ENCODE data around the gene TLN1. TPM values are rescaled to one million over a fixed set of nuclear protein-coding genes. Genes with fewer than 3 reads are reported as not detected.

TLN1 gene
- polyA plus RNA-seq, 3 donors, result 46.6 to 251 (median 93.0) TPM

DNA sequence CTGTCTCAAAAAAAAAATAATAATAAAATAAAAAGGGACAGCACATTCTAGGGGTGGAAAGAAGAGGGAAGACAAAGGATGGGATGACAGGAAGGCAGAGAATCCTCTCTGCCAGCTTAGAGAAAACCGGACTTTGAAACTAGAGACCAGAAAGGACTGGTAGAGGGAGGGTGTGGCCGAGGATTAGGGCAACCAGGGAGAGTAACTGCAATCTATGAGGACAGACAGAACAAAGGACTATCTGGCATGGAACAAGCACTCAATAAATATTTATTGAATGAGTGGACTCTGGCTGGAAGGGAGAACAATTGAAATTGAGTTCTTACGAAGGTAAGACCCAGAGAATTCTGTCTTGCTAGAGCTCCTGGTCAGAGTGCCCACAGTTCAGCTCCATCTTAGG, 14.6 kb upstream of the TLN1 start:
- H3K36me3 ChIP-seq (replicated peaks in 1 of 2; ENCODE audit: control insufficient read depth in 1 of 2, insufficient read depth in 2 of 2, low read length in 2 of 2), result peaks cover 32 to 43% of the 10 kb centered on the region in 2 donors
- Mint-ChIP-seq H3K4me3 (peak overlapping the region; percentile 49 to 95), H3K27me3 (ENCODE audit: low read depth in 3 of 3) (no peaks in the 10 kb centered on the region), H3K4me1 (peaks cover 59% of the 10 kb centered on the region), H3K36me3 (peaks cover 43 to 62% of the 10 kb centered on the region in 2 donors), H3K9me3 (no peaks in the 10 kb centered on the region), H3K27ac (peak overlapping the region in 2 of 7 donors; percentile 50 to 76)
- H3K27ac ChIP-seq (ENCODE audit: low read depth in 1 of 2, low read length in 2 of 2), result peak overlapping the region in 1 of 2 donors; percentile 80
- no peak for DNase-seq
- WGBS (ENCODE audit: insufficient coverage), result 100% methylated on average over 1 of the region's 3 CpGs
- H3K27me3 ChIP-seq (ENCODE audit: control insufficient read depth in 2 of 2, insufficient read depth in 2 of 2, low read length in 2 of 2), result no peaks in the 10 kb centered on the region
- intact Hi-C loops (cut with micrococcal nuclease), result loop anchor here in 1 of 2 donors (5.0 kb wide), 1 partner anchor 139 kb away; the partner anchor contains the start of gene TESK1
- H2AFZ ChIP-seq (ENCODE audit: insufficient read depth, low read depth, low read length, poor library complexity, severe bottlenecking), result no peak overlapping the region
- no peaks in the 10 kb centered on the region for H3K9me3 ChIP-seq (replicated peaks in 1 of 2; ENCODE audit: control insufficient read depth in 1 of 2, insufficient read depth in 1 of 2, low read length in 2 of 2)
- H3K79me2 ChIP-seq (ENCODE audit: insufficient read depth, low read length), result peaks cover 64% of the 10 kb centered on the region
- TF ChIP-seq, protein P1, sequence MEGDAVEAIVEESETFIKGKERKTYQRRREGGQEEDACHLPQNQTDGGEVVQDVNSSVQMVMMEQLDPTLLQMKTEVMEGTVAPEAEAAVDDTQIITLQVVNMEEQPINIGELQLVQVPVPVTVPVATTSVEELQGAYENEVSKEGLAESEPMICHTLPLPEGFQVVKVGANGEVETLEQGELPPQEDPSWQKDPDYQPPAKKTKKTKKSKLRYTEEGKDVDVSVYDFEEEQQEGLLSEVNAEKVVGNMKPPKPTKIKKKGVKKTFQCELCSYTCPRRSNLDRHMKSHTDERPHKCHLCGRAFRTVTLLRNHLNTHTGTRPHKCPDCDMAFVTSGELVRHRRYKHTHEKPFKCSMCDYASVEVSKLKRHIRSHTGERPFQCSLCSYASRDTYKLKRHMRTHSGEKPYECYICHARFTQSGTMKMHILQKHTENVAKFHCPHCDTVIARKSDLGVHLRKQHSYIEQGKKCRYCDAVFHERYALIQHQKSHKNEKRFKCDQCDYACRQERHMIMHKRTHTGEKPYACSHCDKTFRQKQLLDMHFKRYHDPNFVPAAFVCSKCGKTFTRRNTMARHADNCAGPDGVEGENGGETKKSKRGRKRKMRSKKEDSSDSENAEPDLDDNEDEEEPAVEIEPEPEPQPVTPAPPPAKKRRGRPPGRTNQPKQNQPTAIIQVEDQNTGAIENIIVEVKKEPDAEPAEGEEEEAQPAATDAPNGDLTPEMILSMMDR (IDR thresholded peaks at IDR 0.05), result no peak
- peak overlapping the region in 1 of 3 experiments; percentile 90 for H3K4me3 ChIP-seq (replicated peaks in 1 of 3; ENCODE audit: low read depth in 2 of 3, low read length in 3 of 3)
- H4K20me1 ChIP-seq (ENCODE audit: insufficient read depth, low read length), result peaks cover 70% of the 10 kb centered on the region
- no peak overlapping the region for H3K9ac ChIP-seq (ENCODE audit: insufficient read depth, low read length, poor library complexity, severe bottlenecking)
- H3K4me2 ChIP-seq (replicated peaks; ENCODE audit: extremely low read depth, low read length, poor library complexity, severe bottlenecking), result peak overlapping the region; percentile 97
- H3K4me1 ChIP-seq (ENCODE audit: control insufficient read depth in 1 of 2, insufficient read depth in 2 of 2, low read length in 2 of 2), result peaks cover 57 to 61% of the 10 kb centered on the region in 2 donors

- H3K27ac ChIP-seq (ENCODE audit: low read depth in 1 of 2, low read length in 2 of 2), result no peak overlapping the region
- H4K20me1 ChIP-seq (ENCODE audit: insufficient read depth, low read length), result peaks cover 79% of the 10 kb centered on the region
- TF ChIP-seq, protein P1 (IDR thresholded peaks at IDR 0.05), result no peak
- peaks cover 30 to 43% of the 10 kb centered on the region in 2 donors for H3K36me3 ChIP-seq (replicated peaks in 1 of 2; ENCODE audit: control insufficient read depth in 1 of 2, insufficient read depth in 2 of 2, low read length in 2 of 2)
- no peak overlapping the region for H3K4me3 ChIP-seq (replicated peaks in 1 of 3; ENCODE audit: low read depth in 2 of 3, low read length in 3 of 3)
- peaks cover 57 to 61% of the 10 kb centered on the region in 2 donors for H3K4me1 ChIP-seq (ENCODE audit: control insufficient read depth in 1 of 2, insufficient read depth in 2 of 2, low read length in 2 of 2)
- no peak overlapping the region for H3K4me3 Mint-ChIP-seq
- H3K9me3 ChIP-seq (replicated peaks in 1 of 2; ENCODE audit: control insufficient read depth in 1 of 2, insufficient read depth in 1 of 2, low read length in 2 of 2), result no peaks in the 10 kb centered on the region
- H3K9ac ChIP-seq (ENCODE audit: insufficient read depth, low read length, poor library complexity, severe bottlenecking), result no peak overlapping the region
- peaks cover 46 to 62% of the 10 kb centered on the region in 2 donors for H3K36me3 Mint-ChIP-seq
- H3K79me2 ChIP-seq (ENCODE audit: insufficient read depth, low read length), result peaks cover 64% of the 10 kb centered on the region
- peaks cover 0 to 1% (median 0%) of the 10 kb centered on the region in 3 donors for H3K27me3 Mint-ChIP-seq (ENCODE audit: low read depth in 3 of 3)
- DNase-seq, result no peak
- H2AFZ ChIP-seq (ENCODE audit: insufficient read depth, low read depth, low read length, poor library complexity, severe bottlenecking), result no peak overlapping the region
- H3K9me3 Mint-ChIP-seq, result no peaks in the 10 kb centered on the region
- H3K4me2 ChIP-seq (replicated peaks; ENCODE audit: extremely low read depth, low read length, poor library complexity, severe bottlenecking), result peak overlapping the region; percentile 1
- no peaks in the 10 kb centered on the region for H3K27me3 ChIP-seq (ENCODE audit: control insufficient read depth in 2 of 2, insufficient read depth in 2 of 2, low read length in 2 of 2)
- intact Hi-C loops (cut with micrococcal nuclease), result loop anchor here in 1 of 2 donors (5.0 kb wide), 1 partner anchor 138 kb away; the partner anchor contains the start of gene TESK1
- H3K27ac Mint-ChIP-seq, result peak overlapping the region in 4 of 7 donors; percentile 6 to 65 (median 42)
- 67% methylated on average over 1 of the region's 1 CpG for WGBS (ENCODE audit: insufficient coverage)
- H3K4me1 Mint-ChIP-seq, result peaks cover 59% of the 10 kb centered on the region
Measured at GRCh38 chr9:35745569-35745968, 13.6 kb upstream of the TLN1 start.

All from CD14-positive monocyte (primary cell).